H1 (cell line): ENCODE data around the gene EBLN2.

Source experiments
- ASH2L ChIP-seq: fragments of 200-600, 300-600 bp; sonication (generic); IDR thresholded peaks from one replicate; pipeline ENCODE4 v1.7.1; 2017; ENCODE audit warnings: low read length
- CBX5 ChIP-seq: fragments of 300-800, 300-1000 bp; sonication (generic); IDR thresholded peaks from 2 replicates; pipeline ENCODE4 v1.7.1; 2016; ENCODE audit warnings: antibody characterized with exemption, low read length, low read depth
- EGR1 ChIP-seq: IDR thresholded peaks from 2 replicates; pipeline ENCODE4 v1.6.1; 2011; ENCODE audit warnings: low read depth, low read length, borderline replicate concordance
- EP300 ChIP-seq, 2 experiments: IDR thresholded peaks; 1 replicate in 1 of 2; 2 replicates in 1 of 2; pipeline ENCODE4 v1.6.1; 2011 to 2012; ENCODE audit warnings: low read depth in 2 of 2, low read length in 2 of 2, mild to moderate bottlenecking in 2 of 2, borderline replicate concordance in 1 of 2, inconsistent platforms in 1 of 2, moderate library complexity in 1 of 2
- GABPA ChIP-seq: IDR thresholded peaks from 2 replicates; pipeline ENCODE4 v1.6.1; 2011; ENCODE audit warnings: mild to moderate bottlenecking, low read length, moderate library complexity, borderline replicate concordance; ENCODE audit not compliant: insufficient read depth
- POLR2A ChIP-seq, 2 experiments: IDR thresholded peaks; 1 replicate in 1 of 2; 2 replicates in 1 of 2; pipeline ENCODE4 v1.6.1; 2011; ENCODE audit warnings: low read depth in 2 of 2, low read length in 2 of 2, mild to moderate bottlenecking in 2 of 2; ENCODE audit errors: control extremely low read depth in 1 of 2
- POLR2AphosphoS5 ChIP-seq: IDR thresholded peaks from 2 replicates; pipeline ENCODE4 v1.6.1; 2011; ENCODE audit warnings: low read depth, low read length
- RBBP5 ChIP-seq: IDR thresholded peaks from 2 replicates; pipeline ENCODE4 v1.7.1; 2012; ENCODE audit warnings: low read depth, mild to moderate bottlenecking, inconsistent platforms, low read length, moderate library complexity, borderline replicate concordance
- SIRT6 ChIP-seq: IDR thresholded peaks from one replicate; pipeline ENCODE4 v1.7.1; 2012; ENCODE audit warnings: low read length, inconsistent platforms
- TAF1 ChIP-seq: IDR thresholded peaks from 2 replicates; pipeline ENCODE4 v1.6.1; 2011; ENCODE audit warnings: mild to moderate bottlenecking, low read depth, low read length
- TF ChIP-seq, protein P1 (sequence below), 3 experiments: IDR thresholded peaks; 1 replicate in 2 of 3; 2 replicates in 1 of 3; pipeline versions ENCODE4 v1.5.1 to v1.6.1; 2011; ENCODE audit warnings: low read length in 3 of 3, mild to moderate bottlenecking in 3 of 3, inconsistent platforms in 2 of 3, low read depth in 1 of 3, moderate library complexity in 1 of 3; ENCODE audit not compliant: insufficient read depth in 1 of 3; ENCODE audit errors: control extremely low read depth in 1 of 3
- TF ChIP-seq, protein P2 (sequence below): IDR thresholded peaks from 2 replicates; pipeline ENCODE4 v1.6.1; 2011; ENCODE audit warnings: low read depth, mild to moderate bottlenecking, low read length; ENCODE audit not compliant: insufficient read depth
- TF ChIP-seq, protein P3 (sequence below): IDR thresholded peaks from 2 replicates; pipeline ENCODE4 v1.6.1; 2012; ENCODE audit warnings: inconsistent platforms

DNA sequence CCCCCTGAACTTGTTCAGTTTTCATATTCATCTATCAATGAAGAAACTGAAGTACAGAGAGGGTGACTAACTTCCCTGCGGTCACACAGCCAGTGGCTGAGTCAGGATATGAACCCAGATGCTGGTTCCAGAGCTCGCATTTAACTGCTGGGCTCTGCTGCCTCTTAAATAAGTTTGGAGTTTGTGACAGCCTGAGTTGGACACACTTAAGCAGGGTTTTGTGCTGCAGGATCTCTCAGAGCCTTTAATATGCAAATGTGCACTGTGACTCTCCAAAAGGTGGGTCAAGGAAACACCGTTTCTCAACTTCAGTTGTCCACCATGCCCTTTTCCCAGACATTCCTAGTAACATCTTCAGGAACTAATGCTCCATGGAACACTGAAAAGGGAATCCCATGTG lies 45.8 kb downstream of the EBLN2 start:
- TF ChIP-seq POLR2AphosphoS5 (no peak), TAF1 (no peak), RBBP5 (no peak), GABPA (no peak), EP300 (IDR thresholded peaks at IDR 0.05; ENCODE audit: borderline replicate concordance in 1 of 2, low read depth in 2 of 2, low read length in 2 of 2) (no peak), POLR2A (IDR thresholded peaks at IDR 0.05; ENCODE audit: control extremely low read depth in 1 of 2, low read depth in 2 of 2, low read length in 2 of 2) (no peak), CBX5 (no peak), EGR1 (no peak), ASH2L (no peak), SIRT6 (no peak)
- TF ChIP-seq, protein P1, sequence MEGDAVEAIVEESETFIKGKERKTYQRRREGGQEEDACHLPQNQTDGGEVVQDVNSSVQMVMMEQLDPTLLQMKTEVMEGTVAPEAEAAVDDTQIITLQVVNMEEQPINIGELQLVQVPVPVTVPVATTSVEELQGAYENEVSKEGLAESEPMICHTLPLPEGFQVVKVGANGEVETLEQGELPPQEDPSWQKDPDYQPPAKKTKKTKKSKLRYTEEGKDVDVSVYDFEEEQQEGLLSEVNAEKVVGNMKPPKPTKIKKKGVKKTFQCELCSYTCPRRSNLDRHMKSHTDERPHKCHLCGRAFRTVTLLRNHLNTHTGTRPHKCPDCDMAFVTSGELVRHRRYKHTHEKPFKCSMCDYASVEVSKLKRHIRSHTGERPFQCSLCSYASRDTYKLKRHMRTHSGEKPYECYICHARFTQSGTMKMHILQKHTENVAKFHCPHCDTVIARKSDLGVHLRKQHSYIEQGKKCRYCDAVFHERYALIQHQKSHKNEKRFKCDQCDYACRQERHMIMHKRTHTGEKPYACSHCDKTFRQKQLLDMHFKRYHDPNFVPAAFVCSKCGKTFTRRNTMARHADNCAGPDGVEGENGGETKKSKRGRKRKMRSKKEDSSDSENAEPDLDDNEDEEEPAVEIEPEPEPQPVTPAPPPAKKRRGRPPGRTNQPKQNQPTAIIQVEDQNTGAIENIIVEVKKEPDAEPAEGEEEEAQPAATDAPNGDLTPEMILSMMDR (IDR thresholded peaks at IDR 0.05; ENCODE audit: control extremely low read depth in 1 of 3, insufficient read depth in 1 of 3, low read depth in 1 of 3, low read length in 3 of 3) = no peak
- TF ChIP-seq, protein P2, sequence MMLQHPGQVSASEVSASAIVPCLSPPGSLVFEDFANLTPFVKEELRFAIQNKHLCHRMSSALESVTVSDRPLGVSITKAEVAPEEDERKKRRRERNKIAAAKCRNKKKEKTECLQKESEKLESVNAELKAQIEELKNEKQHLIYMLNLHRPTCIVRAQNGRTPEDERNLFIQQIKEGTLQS = no peak
- TF ChIP-seq, protein P3, sequence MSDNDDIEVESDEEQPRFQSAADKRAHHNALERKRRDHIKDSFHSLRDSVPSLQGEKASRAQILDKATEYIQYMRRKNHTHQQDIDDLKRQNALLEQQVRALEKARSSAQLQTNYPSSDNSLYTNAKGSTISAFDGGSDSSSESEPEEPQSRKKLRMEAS = no peak
